CD4-positive, alpha-beta T cell treated with Interleukin-17A for 4 hours (primary cell): ENCODE data around the gene STOML3.
"Not testable (repeated sequence)": the region's sequence is repeated elsewhere in the genome, so short reads cannot be mapped to it uniquely, and the experiment has no call there.

Source experiments
- DNase-seq: peaks from one replicate; pipeline ENCODE4 v3.0.0-alpha.2; 2020; ENCODE audit warnings: mixed read lengths

The STOML3 gene, protein sequence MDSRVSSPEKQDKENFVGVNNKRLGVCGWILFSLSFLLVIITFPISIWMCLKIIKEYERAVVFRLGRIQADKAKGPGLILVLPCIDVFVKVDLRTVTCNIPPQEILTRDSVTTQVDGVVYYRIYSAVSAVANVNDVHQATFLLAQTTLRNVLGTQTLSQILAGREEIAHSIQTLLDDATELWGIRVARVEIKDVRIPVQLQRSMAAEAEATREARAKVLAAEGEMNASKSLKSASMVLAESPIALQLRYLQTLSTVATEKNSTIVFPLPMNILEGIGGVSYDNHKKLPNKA

GRCh38 chr13:38990693-38991092 is at the start of gene STOML3:
Gene STOML3, minus strand, starts transcription at chr13:38990831. Its CDS starts 110 bp downstream, at chr13:38990721.
- DNase-seq: no peak

GRCh38 chr13:39040206-39040605 is 49.6 kb upstream of the STOML3 start:
- DNase-seq: no peak

DNA sequence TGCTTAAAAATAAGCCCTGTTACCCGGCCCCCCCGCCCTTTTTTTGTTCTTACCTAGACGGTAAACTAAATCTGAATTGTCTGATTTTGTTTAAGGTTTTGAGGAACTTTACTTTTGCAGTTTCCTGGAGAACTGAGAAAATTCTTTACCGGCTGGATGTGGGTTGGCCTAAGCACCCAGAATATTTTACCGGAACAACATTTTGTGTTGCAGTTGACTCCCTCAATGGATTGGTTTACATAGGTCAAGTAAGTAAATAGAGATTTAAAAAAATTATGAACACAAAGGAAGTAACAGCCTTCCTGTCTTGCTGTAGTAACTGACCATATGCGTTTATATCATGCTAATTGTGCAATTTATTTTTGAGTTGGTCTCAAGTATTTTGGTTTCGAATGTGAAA is 48.4 kb upstream of the STOML3 start:
- DNase-seq: no peak

- DNase-seq: peak; percentile 64
These were observed 48.0 kb upstream of the STOML3 start for GRCh38 chr13:39038569-39039030.

DNA sequence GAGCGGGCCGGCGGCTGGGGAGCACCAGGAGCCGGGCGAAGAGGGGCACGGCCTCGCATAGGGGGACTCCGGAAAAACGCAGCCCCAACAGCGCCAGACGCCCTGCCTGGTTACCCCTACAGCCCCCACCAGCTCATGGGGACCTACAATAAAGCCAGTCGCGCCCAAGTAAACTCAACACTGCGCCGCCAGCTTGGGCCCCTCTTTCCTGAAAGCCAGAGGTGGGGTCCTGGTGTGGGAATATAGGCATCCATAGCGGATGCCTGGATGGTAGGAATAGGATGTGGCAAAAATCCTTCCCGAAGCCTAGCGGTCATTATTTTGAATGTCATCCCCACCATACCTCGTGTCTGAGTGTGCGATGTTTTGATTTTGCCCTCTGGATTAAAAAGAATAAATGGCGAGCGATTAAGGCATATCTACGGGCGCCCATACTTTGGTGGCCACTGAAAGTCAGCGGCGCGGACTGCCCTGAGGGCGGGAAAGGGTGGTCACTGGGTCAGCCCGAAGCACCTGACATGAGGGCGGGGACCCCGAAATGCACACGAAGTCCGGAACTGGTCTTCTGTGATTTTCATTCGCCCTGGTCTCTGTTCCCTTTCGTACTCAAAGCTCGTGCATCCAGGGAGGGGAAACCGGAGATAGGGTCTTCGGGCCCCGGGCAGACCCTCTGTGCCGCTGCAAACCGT is 47.4 kb upstream of the STOML3 start, which contains the start of the genes NHLRC3 and PROSER1:
Gene NHLRC3, plus strand, starts transcription at position 577 of the 689 bp plus-strand sequence. CDS start 184 bp downstream, outside the sequence.
Gene PROSER1, minus strand, starts transcription at position 210 of the 689 bp plus-strand sequence. CDS start 847 bp downstream, outside the sequence.
- DNase-seq: peak; percentile 78

- no peak for DNase-seq
These were observed 46.8 kb upstream of the STOML3 start for GRCh38 chr13:39037410-39037879.

GRCh38 chr13:39036212-39036611 is 45.6 kb upstream of the STOML3 start:
- DNase-seq: peak; percentile 29

GRCh38 chr13:39035799-39036198 is 45.2 kb upstream of the STOML3 start:
- no peak for DNase-seq

- DNase-seq: no peak
These were observed 44.6 kb upstream of the STOML3 start for GRCh38 chr13:39035204-39035603.

- DNase-seq: no peak
These were observed 43.5 kb upstream of the STOML3 start for GRCh38 chr13:39034085-39034484.

GRCh38 chr13:39032150-39032549 is 41.5 kb upstream of the STOML3 start:
- DNase-seq: no peak

DNA sequence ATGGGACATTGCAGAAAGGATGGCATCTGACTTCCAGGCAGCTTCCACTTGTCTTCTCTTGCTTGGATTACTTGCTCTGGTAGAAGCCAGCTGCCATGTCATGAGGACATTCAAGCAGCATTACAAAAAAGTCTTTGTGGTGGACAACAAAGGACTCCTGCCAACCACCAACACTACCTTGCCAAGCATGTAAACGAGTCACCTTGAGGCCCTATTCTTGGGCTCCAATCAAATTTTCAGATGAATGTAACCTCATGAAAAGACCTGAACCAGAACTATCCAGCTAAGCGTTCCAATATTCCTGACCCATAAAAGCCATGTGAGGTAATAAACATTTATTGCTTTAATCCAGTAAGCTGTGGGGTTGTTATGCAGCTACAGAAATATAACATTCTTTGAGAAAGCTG is 34.8 kb upstream of the STOML3 start:
- no peak for DNase-seq

DNA sequence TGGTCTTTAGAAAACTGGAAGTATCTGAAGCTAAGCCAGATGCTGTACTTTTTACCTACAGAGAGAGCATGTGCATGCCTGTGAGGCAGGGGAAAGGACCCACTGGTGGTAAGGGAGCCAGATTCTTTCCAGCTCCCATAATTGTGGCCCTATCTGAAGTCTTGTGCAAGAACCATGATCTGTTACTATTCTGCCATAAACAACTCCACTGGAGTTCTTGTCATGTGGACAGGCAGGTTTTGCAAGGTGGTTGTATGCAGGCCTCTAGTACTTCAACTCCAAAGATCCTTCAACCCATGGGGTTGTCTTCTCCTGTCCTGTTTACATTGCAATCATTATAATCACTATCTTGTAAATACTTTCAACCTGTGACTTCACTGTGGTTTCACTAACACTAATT is 33.1 kb upstream of the STOML3 start:
- DNase-seq: no peak

GRCh38 chr13:39023316-39023715 is 32.7 kb upstream of the STOML3 start:
- no peak for DNase-seq

DNA sequence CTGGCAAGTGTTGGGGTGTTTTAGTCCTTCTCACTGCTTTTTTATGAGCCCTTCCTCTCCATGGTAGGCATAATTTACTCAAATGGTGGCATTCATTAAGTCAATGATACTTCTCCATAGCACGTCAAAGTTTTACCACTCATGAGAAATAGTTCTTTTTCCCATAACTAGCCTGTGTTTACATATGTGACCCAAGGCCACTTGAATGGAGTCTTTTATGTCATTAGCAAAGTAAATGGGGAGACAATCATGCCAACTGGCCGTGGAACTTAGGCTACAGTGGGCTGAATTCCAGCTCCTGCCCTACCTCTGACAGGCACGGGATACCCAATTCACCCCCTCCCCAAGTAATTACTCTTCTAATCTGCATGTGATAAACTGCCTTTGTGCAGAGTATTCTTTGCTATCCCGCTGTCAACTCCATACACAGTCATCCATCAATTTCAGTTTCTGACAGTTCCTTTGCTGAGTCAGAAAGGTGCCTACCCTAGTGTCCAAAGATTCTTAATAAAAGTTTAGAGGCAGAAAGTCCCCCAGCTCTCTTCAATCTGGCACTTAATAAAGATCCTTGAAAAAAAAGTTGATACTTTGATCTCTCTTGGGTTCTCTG is 30.3 kb upstream of the STOML3 start:
- DNase-seq: no peak

DNA sequence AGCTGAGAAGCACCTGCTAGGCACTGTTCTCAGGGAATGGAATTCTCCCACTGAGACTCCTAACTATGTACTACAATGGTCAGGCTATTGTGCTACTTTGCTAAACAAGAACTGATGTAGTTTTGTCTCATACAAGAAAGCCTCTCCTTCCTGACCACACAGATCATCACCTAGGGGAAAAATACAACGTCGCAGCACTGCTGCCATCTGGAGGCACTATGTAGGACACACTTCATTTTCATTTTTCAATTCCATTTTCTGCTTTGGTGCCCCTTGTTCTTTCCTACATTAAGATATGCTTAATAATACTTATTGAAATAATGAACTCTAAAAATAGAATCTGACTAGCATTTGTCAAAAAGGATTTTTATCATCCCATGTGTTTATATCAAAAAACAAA is 26.2 kb upstream of the STOML3 start:
- no peak for DNase-seq

DNA sequence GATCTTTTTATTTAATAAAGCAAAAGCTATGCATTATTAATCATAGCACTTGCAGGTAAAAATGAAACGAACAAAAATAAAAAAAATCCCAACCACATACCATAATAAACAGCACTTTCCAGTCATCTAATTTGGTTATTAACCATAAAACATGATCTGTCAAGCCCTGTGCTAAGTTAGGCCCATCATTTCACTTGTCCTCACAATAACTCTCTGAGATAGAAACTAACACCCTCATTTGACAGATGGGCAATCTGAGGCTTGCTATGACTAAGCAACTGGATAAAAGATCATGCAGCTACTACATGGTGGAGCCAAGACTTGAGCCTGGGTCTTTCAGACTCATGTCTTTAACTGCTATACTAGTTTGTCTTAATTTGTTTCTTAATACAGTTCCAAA is 25.5 kb upstream of the STOML3 start:
- DNase-seq: no peak

DNA sequence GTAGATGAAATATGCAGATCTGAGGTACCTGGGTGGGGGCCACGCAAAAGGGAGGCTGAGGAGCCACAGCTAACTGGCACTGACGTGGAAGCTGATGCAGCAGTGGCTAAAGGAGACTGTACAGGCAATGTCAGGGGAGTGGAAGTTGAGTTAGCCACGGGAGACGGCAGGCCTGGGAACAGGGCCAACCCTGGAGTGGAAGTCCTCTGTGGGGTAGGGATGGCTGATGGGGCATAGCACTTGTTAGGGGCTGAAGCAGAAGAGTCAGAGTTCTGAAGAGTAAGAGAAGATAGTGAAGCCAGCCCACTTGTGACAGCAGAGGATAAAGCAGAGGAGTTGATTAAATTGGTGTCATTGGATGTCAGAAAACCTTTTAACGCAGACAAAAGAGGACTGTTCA is 22.8 kb upstream of the STOML3 start:
- DNase-seq: no peak

GRCh38 chr13:39012608-39013007 is 22.0 kb upstream of the STOML3 start:
- no peak for DNase-seq

- not testable (repeated sequence) for DNase-seq
These were observed 15.9 kb upstream of the STOML3 start for GRCh38 chr13:39006371-39007111.

- DNase-seq: no peak
These were observed 8.1 kb upstream of the STOML3 start for GRCh38 chr13:38998739-38999138.

DNA sequence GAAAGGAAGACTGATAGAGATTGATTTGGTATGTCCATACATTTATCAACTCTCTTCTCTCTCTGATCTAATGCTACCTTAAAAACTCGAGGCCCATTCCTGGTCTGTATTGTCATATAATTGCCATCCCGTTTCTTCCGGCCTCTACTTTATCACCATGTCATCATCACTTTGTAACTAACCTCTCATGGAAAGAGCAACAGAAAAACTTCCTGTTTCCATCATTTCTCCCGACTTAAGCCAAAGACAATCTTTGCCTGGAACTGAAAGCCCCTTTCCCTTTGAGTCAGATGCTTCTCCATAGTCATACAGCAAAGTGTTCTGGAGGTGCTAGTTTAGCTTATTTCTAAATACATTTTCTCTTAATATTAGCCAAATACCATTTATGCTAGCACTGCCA is 2.8 kb upstream of the STOML3 start:
- DNase-seq: no peak

GRCh38 chr13:38981096-38981495 is 9.5 kb downstream of the STOML3 start:
- no peak for DNase-seq
